Gastroesophageal sphincter (tissue), 3 donors: ENCODE measurements around the gene NUP210.

Experiments used
- CTCF ChIP-seq, 4 experiments: fragments of 200-600 bp in 2 of 4; fragments of 450-650 bp in 2 of 4; sonication (generic) in 1 of 4; IDR thresholded peaks; one replicate each; pipeline ENCODE4 v1.5.1; 2017 to 2019; ENCODE audit warnings: antibody characterized with exemption in 4 of 4, mild to moderate bottlenecking in 2 of 4, moderate library complexity in 2 of 4
- POLR2A ChIP-seq, 2 donors: fragments of 450-650 bp; IDR thresholded peaks; one replicate each; pipeline ENCODE4 v1.6.1; 2017; ENCODE audit warnings: antibody characterized with exemption in 2 of 2, mild to moderate bottlenecking in 2 of 2, moderate library complexity in 1 of 2

GRCh38 chr3:13399603-13400002, 20.5 kb downstream of the NUP210 start:
- TF ChIP-seq CTCF (IDR thresholded peaks at IDR 0.05): no peak
- TF ChIP-seq POLR2A (IDR thresholded peaks at IDR 0.05): no peak
